Keratinocyte (primary cell): ENCODE data around the gene TEX36.

Experiments used
- CTCF ChIP-seq, 3 experiments: IDR thresholded peaks in 1 of 3; conservative IDR thresholded peaks in 1 of 3; optimal IDR thresholded peaks in 1 of 3; 2 replicates in 2 of 3; 3 replicates in 1 of 3; pipeline versions ENCODE3 to v1.5.1; 2011; ENCODE audit warnings: low read length in 3 of 3, mild to moderate bottlenecking in 3 of 3, moderate library complexity in 2 of 3, control low read depth in 1 of 3, inconsistent platforms in 1 of 3; ENCODE audit not compliant: insufficient read depth in 2 of 3; ENCODE audit errors: extremely low read depth in 1 of 3
- EZH2 ChIP-seq: IDR thresholded peaks from one replicate; pipeline ENCODE4 v1.6.1; 2012; ENCODE audit warnings: inconsistent platforms, mild to moderate bottlenecking, low read length, moderate library complexity

DNA sequence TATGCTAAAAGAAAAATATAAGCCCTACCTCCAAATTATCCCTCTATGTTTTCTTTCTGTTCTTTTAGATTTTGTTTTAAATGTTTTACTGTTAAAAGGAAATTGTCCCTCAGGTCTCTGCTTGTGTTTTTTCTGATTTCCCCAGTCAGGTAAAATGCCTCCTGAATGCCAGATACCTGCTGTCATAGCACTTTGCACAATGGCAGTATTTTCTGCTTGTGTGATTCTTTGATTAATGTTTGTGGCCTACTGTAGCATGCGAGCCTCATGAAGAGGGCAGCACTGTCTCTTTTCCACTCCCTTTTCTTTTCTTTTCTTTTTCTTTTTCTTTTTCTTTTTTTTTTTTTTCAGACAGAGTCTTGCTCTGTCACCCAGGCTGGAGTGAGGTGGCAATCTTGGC, 71.2 kb downstream of the TEX36 start:
- TF ChIP-seq CTCF (optimal IDR thresholded peaks at IDR 0.05 in 1 of 3, IDR thresholded peaks at IDR 0.05 in 1 of 3, conservative IDR thresholded peaks at IDR 0.05 in 1 of 3; ENCODE audit: extremely low read depth in 1 of 3, insufficient read depth in 2 of 3, low read length in 3 of 3), result no peak
- TF ChIP-seq EZH2, result no peak
